ENCODE data around the gene C11orf68. TPM values are rescaled to one million over a fixed set of nuclear protein-coding genes. Genes with fewer than 3 reads are reported as not detected.
A peak's percentile ranks its signal among the peaks of the same experiment; 100 is the strongest.

C11orf68 gene
- total RNA-seq, 1 experiment from 2014 or later, result 15.7 TPM

DNA sequence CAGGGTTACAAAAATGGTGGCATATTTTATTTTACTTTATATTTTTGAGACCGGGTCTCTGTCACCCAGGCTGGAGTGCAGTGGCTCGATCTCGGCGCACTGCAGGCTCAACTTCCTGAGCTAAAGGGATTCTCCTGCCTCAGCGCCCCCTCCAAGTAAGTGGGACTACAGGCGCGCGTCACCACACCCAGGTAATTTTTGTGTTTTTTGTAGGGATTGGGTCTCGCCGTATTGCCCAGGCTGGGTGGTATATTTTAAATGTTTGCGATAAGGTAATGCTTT, 18.0 kb downstream of the C11orf68 start:
- no peak overlapping the region for H3K23ac ChIP-seq (ENCODE audit: insufficient read length, low read depth, low read length)
- H2BK12ac ChIP-seq (ENCODE audit: insufficient read length, low read depth, low read length), result no peak overlapping the region
- no peak overlapping the region for H2BK20ac ChIP-seq (ENCODE audit: low read depth, low read length, poor library complexity, severe bottlenecking)
- no peak overlapping the region for H2BK120ac ChIP-seq (ENCODE audit: low read depth, low read length, poor library complexity, severe bottlenecking)
- Mint-ChIP-seq H3K9me3 (no peaks in the 10 kb centered on the region; a peak in 1 of 5 replicates), H3K4me3 (peak overlapping the region; percentile 58 to 63), H3K27ac (no peak overlapping the region), H3K27me3 (ENCODE audit: low read depth) (peaks cover 78% of the 10 kb centered on the region), H3K36me3 (ENCODE audit: insufficient read depth in 1 of 3, low read depth in 3 of 3) (peaks cover 0 to 15% (median 0%) of the 10 kb centered on the region in 3 experiments; a peak in 2 of 7 replicates), H3K4me1 (peaks cover 14 to 17% of the 10 kb centered on the region in 2 experiments)
- TF ChIP-seq, protein P1, sequence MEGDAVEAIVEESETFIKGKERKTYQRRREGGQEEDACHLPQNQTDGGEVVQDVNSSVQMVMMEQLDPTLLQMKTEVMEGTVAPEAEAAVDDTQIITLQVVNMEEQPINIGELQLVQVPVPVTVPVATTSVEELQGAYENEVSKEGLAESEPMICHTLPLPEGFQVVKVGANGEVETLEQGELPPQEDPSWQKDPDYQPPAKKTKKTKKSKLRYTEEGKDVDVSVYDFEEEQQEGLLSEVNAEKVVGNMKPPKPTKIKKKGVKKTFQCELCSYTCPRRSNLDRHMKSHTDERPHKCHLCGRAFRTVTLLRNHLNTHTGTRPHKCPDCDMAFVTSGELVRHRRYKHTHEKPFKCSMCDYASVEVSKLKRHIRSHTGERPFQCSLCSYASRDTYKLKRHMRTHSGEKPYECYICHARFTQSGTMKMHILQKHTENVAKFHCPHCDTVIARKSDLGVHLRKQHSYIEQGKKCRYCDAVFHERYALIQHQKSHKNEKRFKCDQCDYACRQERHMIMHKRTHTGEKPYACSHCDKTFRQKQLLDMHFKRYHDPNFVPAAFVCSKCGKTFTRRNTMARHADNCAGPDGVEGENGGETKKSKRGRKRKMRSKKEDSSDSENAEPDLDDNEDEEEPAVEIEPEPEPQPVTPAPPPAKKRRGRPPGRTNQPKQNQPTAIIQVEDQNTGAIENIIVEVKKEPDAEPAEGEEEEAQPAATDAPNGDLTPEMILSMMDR (conservative IDR thresholded peaks at IDR 0.05), result no peak
- H2BK15ac ChIP-seq (ENCODE audit: low read depth, low read length), result no peak overlapping the region
- no peak overlapping the region for H4K91ac ChIP-seq (ENCODE audit: insufficient read length, low read depth, low read length)
- peak overlapping the region; percentile 12 for H3K4me2 ChIP-seq (ENCODE audit: insufficient read depth, insufficient read length, low read length)
- no peak overlapping the region for H3K56ac ChIP-seq (ENCODE audit: insufficient read length, low read depth, low read length)
- peaks cover 9% of the 10 kb centered on the region for H3K23me2 ChIP-seq (ENCODE audit: insufficient read length, low read depth, low read length, poor library complexity, severe bottlenecking)
- no peak overlapping the region for H3K14ac ChIP-seq (ENCODE audit: insufficient read depth, low read length)
- H3K4ac ChIP-seq (ENCODE audit: low read depth, low read length), result no peak overlapping the region
- no peaks in the 10 kb centered on the region for H3K9me3 ChIP-seq (ENCODE audit: control insufficient read depth, low read depth, low read length)
- no CpG with 5 or more reads among the region's 11 CpGs for WGBS (ENCODE audit: extremely low coverage, insufficient read length, low lambda C conversion rate)
- H3K9ac ChIP-seq (ENCODE audit: extremely low read depth, insufficient read length, low read length), result no peak overlapping the region
- H3K79me2 ChIP-seq (ENCODE audit: insufficient read depth, low read length), result no peaks in the 10 kb centered on the region
- no peaks in the 10 kb centered on the region for H3K4me1 ChIP-seq (ENCODE audit: insufficient read depth, low read length)
- no peak overlapping the region for H4K5ac ChIP-seq (ENCODE audit: insufficient read length, low read depth, low read length)
- H3K79me1 ChIP-seq (ENCODE audit: insufficient read depth, low read depth, low read length, poor library complexity, severe bottlenecking), result no peaks in the 10 kb centered on the region
- no peak for DNase-seq
- no peak overlapping the region for H2BK5ac ChIP-seq (ENCODE audit: insufficient read length, low read length)
- H4K8ac ChIP-seq (replicated peaks; ENCODE audit: insufficient read length, low read depth, low read length), result no peak overlapping the region
- no peak overlapping the region for H2AK5ac ChIP-seq (ENCODE audit: insufficient read length, low read length)
- H4K20me1 ChIP-seq (ENCODE audit: control insufficient read depth, insufficient read depth, insufficient read length), result no peaks in the 10 kb centered on the region
- no peak overlapping the region for H3T11ph ChIP-seq (ENCODE audit: low read length)
- H3K27me3 ChIP-seq (ENCODE audit: insufficient read depth, low read length), result peaks cover 17% of the 10 kb centered on the region; the same call in 1 of the 2 replicates
- H2AFZ ChIP-seq (ENCODE audit: low read length), result no peak overlapping the region
- no peak overlapping the region for H3K27ac ChIP-seq (ENCODE audit: insufficient read length, low read depth, low read length)
- no peak overlapping the region for H3K18ac ChIP-seq (ENCODE audit: insufficient read length, low read depth, low read length)
